ENCODE data around the gene IFT43.

Gene IFT43

GRCh38 chr14:76117789-76118484 lies 132.4 kb downstream of the IFT43 start:
- TF ChIP-seq SIN3A (IDR thresholded peaks at IDR 0.05; ENCODE audit: borderline replicate concordance, insufficient read depth, low read length): no peak
- no peak for TF ChIP-seq POLR2AphosphoS5 (IDR thresholded peaks at IDR 0.05; ENCODE audit: low read depth, low read length)
- TF ChIP-seq FOXP2 (optimal IDR thresholded peaks at IDR 0.05; ENCODE audit: borderline replicate concordance, extremely low read depth, extremely low read length, insufficient read depth): no peak
- no peak for TF ChIP-seq REST (IDR thresholded peaks at IDR 0.05; ENCODE audit: insufficient read depth in 1 of 2, low read depth in 2 of 2, low read length in 2 of 2)
- TF ChIP-seq TAF1 (IDR thresholded peaks at IDR 0.05; ENCODE audit: borderline replicate concordance, insufficient read depth, low read length): no peak

- TF ChIP-seq FOXP2 (optimal IDR thresholded peaks at IDR 0.05; ENCODE audit: borderline replicate concordance, extremely low read depth, extremely low read length, insufficient read depth): no peak
- no peak for TF ChIP-seq TAF1 (IDR thresholded peaks at IDR 0.05; ENCODE audit: borderline replicate concordance, insufficient read depth, low read length)
- TF ChIP-seq POLR2AphosphoS5 (IDR thresholded peaks at IDR 0.05; ENCODE audit: low read depth, low read length): no peak
- TF ChIP-seq REST (IDR thresholded peaks at IDR 0.05; ENCODE audit: insufficient read depth in 1 of 2, low read depth in 2 of 2, low read length in 2 of 2): no peak
- TF ChIP-seq SIN3A (IDR thresholded peaks at IDR 0.05; ENCODE audit: borderline replicate concordance, insufficient read depth, low read length): no peak
These were observed 133.0 kb downstream of the IFT43 start for GRCh38 chr14:76118594-76118993.

- TF ChIP-seq TAF1 (IDR thresholded peaks at IDR 0.05; ENCODE audit: borderline replicate concordance, insufficient read depth, low read length) (no peak), SIN3A (IDR thresholded peaks at IDR 0.05; ENCODE audit: borderline replicate concordance, insufficient read depth, low read length) (no peak), FOXP2 (optimal IDR thresholded peaks at IDR 0.05; ENCODE audit: borderline replicate concordance, extremely low read depth, extremely low read length, insufficient read depth) (no peak), REST (IDR thresholded peaks at IDR 0.05; ENCODE audit: insufficient read depth in 1 of 2, low read depth in 2 of 2, low read length in 2 of 2) (no peak), POLR2AphosphoS5 (IDR thresholded peaks at IDR 0.05; ENCODE audit: low read depth, low read length) (no peak)
These were observed 135.7 kb downstream of the IFT43 start for GRCh38 chr14:76121089-76121748.

DNA sequence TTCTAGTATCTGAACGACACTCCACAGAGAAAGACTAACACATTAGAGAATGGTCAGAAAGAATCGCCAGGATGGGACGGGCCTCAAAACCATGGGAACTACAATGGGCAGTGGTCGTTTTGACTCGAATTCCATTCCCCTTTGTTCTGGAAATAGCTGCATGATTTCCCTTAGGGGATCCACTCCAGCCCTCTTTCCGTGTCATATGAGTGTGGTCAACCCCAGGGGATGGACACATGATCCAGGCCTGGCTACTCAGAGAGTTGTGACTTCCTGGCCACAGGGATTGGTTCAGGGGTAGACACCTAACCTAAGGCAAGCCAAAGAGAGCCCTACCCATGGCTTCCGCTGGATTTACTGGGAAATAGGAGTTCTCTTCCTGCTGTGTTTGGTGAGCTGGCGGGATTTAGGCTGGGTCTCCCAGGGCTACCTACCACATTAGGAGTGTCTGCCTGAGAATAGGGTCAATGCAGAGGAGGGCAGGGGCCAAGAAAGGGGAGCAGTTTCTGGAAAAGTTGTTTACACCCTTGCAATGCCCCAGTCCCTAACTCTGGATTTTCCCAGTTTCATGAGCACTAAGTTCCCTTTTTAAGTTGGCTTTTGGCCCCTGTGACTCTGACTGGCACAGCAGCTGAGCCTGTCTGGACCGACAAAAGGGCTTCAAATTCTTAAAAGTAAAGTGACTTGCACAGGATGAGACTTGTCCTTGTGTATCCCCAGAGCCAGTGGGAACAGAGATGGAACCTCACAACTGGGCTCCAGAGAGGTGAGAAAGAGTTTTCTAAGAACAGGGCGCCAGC lies 138.1 kb downstream of the IFT43 start:
- TF ChIP-seq FOXP2 (optimal IDR thresholded peaks at IDR 0.05; ENCODE audit: borderline replicate concordance, extremely low read depth, extremely low read length, insufficient read depth) (no peak), REST (IDR thresholded peaks at IDR 0.05; ENCODE audit: insufficient read depth in 1 of 2, low read depth in 2 of 2, low read length in 2 of 2) (no peak), SIN3A (IDR thresholded peaks at IDR 0.05; ENCODE audit: borderline replicate concordance, insufficient read depth, low read length) (no peak), TAF1 (IDR thresholded peaks at IDR 0.05; ENCODE audit: borderline replicate concordance, insufficient read depth, low read length) (no peak), POLR2AphosphoS5 (IDR thresholded peaks at IDR 0.05; ENCODE audit: low read depth, low read length) (no peak)

Data from PFSK-1 (cell line).